OCI-LY3 (cell line): ENCODE data around the gene MYCN.

Experiments
- H2AFZ ChIP-seq: fragments of 200-600, 300-600 bp; shearing (Covaris generic); 2 replicates; pipeline ENCODE4 v1.6.0; 2014; ENCODE audit warnings: antibody characterized with exemption, low read depth, low read length
- H3K27ac ChIP-seq: fragments of 200-600, 300-600 bp; sonication (generic); 2 replicates; pipeline ENCODE4 v1.5.1; 2014; ENCODE audit warnings: mild to moderate bottlenecking, low read length, moderate library complexity, mixed read lengths
- H3K27me3 ChIP-seq: fragments of 200-600, 300-600 bp; sonication (generic); 2 replicates; pipeline ENCODE4 v1.6.1; 2014; ENCODE audit warnings: low read depth, low read length, mixed read lengths
- H3K36me3 ChIP-seq: fragments of 200-600, 300-600 bp; sonication (generic); replicated peaks from 2 replicates; pipeline ENCODE3; 2014; ENCODE audit warnings: low read depth, low read length, mixed read lengths
- H3K4me1 ChIP-seq: fragments of 300-600, 200-600 bp; sonication (generic); 2 replicates; pipeline ENCODE4 v1.6.1; 2014; ENCODE audit warnings: low read length, mixed read lengths
- H3K4me2 ChIP-seq: fragments of 200-600, 300-600 bp; sonication (generic); 2 replicates; pipeline ENCODE4 v1.6.1; 2014; ENCODE audit warnings: low read length, mixed read lengths
- H3K4me3 ChIP-seq: fragments of 300-600, 200-600 bp; sonication (generic); 2 replicates; pipeline ENCODE4 v1.5.1; 2014; ENCODE audit warnings: antibody characterized with exemption, mild to moderate bottlenecking, low read length, moderate library complexity
- H3K79me2 ChIP-seq: fragments of 300-600, 200-600 bp; shearing (Covaris generic); 2 replicates; pipeline ENCODE4 v1.6.1; 2014; ENCODE audit warnings: mild to moderate bottlenecking, low read length, mixed read lengths
- H3K9ac ChIP-seq: fragments of 300-600, 200-600 bp; shearing (Covaris generic); 2 replicates; pipeline ENCODE4 v1.6.0; 2014; ENCODE audit warnings: mild to moderate bottlenecking, low read length, moderate library complexity
- H3K9me3 ChIP-seq: fragments of 200-600, 300-600 bp; shearing (Covaris generic); 2 replicates; pipeline ENCODE4 v1.6.1; 2014; ENCODE audit warnings: low read length, mixed read lengths; ENCODE audit not compliant: insufficient read depth
- H4K20me1 ChIP-seq: fragments of 200-600, 300-600 bp; sonication (generic); 2 replicates; pipeline ENCODE4 v1.6.1; 2016; ENCODE audit warnings: low read length, mixed read lengths; ENCODE audit not compliant: insufficient read depth
- CTCF ChIP-seq: fragments of 200-600, 300-600 bp; sonication (generic); IDR thresholded peaks from 2 replicates; pipeline ENCODE4 v1.5.1; 2014; ENCODE audit warnings: antibody characterized with exemption, low read length, low read depth
- EZH2phosphoT487 ChIP-seq: fragments of 200-600 bp; shearing (Covaris generic); IDR thresholded peaks from 2 replicates; pipeline ENCODE4 v1.6.1; 2018; ENCODE audit warnings: antibody characterized with exemption, mixed run types, low read depth

Gene MYCN

GRCh38 chr2:15919716-15920434 is 20.5 kb upstream of the MYCN start:
- Histone ChIP-seq H2AFZ (no peak overlapping the region), H4K20me1 (no peaks in the 10 kb centered on the region), H3K4me1 (no peaks in the 10 kb centered on the region), H3K36me3 (no peaks in the 10 kb centered on the region), H3K4me2 (no peak overlapping the region), H3K27me3 (peaks cover 28% of the 10 kb centered on the region), H3K4me3 (no peak overlapping the region), H3K9me3 (no peaks in the 10 kb centered on the region), H3K9ac (no peak overlapping the region), H3K27ac (no peak overlapping the region), H3K79me2 (no peaks in the 10 kb centered on the region)
- TF ChIP-seq CTCF (no peak), EZH2phosphoT487 (no peak)

DNA sequence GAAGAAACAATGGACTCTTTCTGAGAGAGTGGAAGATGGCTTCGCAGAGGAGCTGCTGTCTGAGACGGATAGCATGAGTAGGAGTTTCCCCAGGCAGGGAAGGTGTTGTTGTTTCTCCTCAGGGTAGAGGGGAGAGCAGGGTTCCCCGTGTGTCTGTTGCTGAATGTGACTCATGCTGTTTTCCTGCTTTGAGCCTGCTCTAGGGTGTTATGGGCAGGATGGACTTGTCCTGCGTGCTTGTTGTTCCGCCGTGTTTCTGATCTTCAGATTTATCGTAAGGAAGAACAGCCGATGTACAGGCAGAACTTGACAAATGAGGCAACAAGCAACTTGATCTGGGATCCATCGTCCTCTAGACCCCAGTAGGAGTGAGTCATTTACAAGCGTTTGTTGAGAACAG is 19.7 kb upstream of the MYCN start:
- no peak overlapping the region for H2AFZ ChIP-seq
- no peak overlapping the region for H3K4me3 ChIP-seq

GRCh38 chr2:15923597-15923996 is 16.8 kb upstream of the MYCN start:
- H3K27ac ChIP-seq: no peak overlapping the region

More for the DNA sequence above, 19.7 kb upstream of the MYCN start:
- Histone ChIP-seq H3K27ac (no peak overlapping the region), H3K27me3 (peaks cover 29% of the 10 kb centered on the region), H3K9me3 (no peaks in the 10 kb centered on the region), H3K36me3 (no peaks in the 10 kb centered on the region), H3K79me2 (no peaks in the 10 kb centered on the region), H3K9ac (no peak overlapping the region), H3K4me1 (no peaks in the 10 kb centered on the region), H3K4me2 (no peak overlapping the region), H4K20me1 (no peaks in the 10 kb centered on the region)
- TF ChIP-seq EZH2phosphoT487 (no peak), CTCF (no peak)

DNA sequence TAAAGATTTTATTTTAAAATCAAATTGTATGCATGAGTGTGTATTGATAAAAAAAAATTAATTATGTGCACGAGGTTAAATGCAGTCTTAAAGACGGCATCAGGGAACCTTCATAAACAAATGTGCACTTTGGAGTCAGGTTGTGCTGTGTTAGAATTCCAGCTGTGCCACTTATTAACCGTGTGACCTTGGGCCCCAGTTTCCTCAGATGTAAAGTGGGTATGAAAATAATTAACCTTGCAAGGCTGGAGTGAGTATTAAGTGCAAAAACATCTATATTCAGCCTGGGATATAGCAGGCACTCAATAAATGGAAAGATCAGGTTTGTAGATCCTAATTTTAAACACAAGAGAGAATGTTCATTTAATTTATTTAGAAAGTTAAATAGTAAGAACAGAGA is 14.5 kb upstream of the MYCN start:
- H3K36me3 ChIP-seq: no peaks in the 10 kb centered on the region
- peaks cover 12% of the 10 kb centered on the region for H3K27me3 ChIP-seq
- H4K20me1 ChIP-seq: no peaks in the 10 kb centered on the region
- H3K79me2 ChIP-seq: no peaks in the 10 kb centered on the region
- H3K27ac ChIP-seq: no peak overlapping the region
- no peak overlapping the region for H3K4me3 ChIP-seq
- no peak overlapping the region for H2AFZ ChIP-seq
- no peak overlapping the region for H3K9ac ChIP-seq
- H3K4me2 ChIP-seq: no peak overlapping the region
- TF ChIP-seq CTCF (no peak), EZH2phosphoT487 (no peak)
- H3K9me3 ChIP-seq: no peaks in the 10 kb centered on the region
- H3K4me1 ChIP-seq: no peaks in the 10 kb centered on the region

More at GRCh38 chr2:15923597-15923996, 16.8 kb upstream of the MYCN start:
- Histone ChIP-seq H4K20me1 (no peaks in the 10 kb centered on the region), H3K9ac (no peak overlapping the region), H3K9me3 (no peaks in the 10 kb centered on the region), H3K4me2 (no peak overlapping the region), H3K4me1 (no peaks in the 10 kb centered on the region), H2AFZ (no peak overlapping the region), H3K4me3 (no peak overlapping the region), H3K79me2 (no peaks in the 10 kb centered on the region), H3K36me3 (no peaks in the 10 kb centered on the region), H3K27me3 (peaks cover 20% of the 10 kb centered on the region)
- no peak for TF ChIP-seq EZH2phosphoT487
- TF ChIP-seq CTCF: no peak
